HCT116 (cell line): ENCODE measurements around the gene CAND2. TPM values are rescaled to one million over a fixed set of nuclear protein-coding genes. Genes with fewer than 3 reads are reported as not detected.
"Not testable (repeated sequence)": the region's sequence is repeated elsewhere in the genome, so short reads cannot be mapped to it uniquely, and the experiment has no call there.

Source experiments
- ATAC-seq: fragments of 200-7000 bp; cut with Tn5 transposase; 2 replicates; pipeline ENCODE4 v1.9.1; 2020; ENCODE audit warnings: mild to moderate bottlenecking, moderate library complexity
- BruUV-seq: library from RNA; stranded (reverse); fragments of 400-500 nt; replicated peaks from 2 replicates; lab custom pipeline; 2021; lab: Mats Ljungman, UMichigan
- CTCF ChIA-PET: fragments of 300-600 bp; sonication (Branson Sonifier 250); formaldehyde crosslinking; loops from one replicate; lab custom pipeline; 2021; ENCODE audit warnings: antibody characterized with exemption; lab: Charles Lee
- POLR2A ChIA-PET: fragments of 300-600, 350-600 bp; sonication (Branson Sonifier 250); formaldehyde crosslinking; loops from one replicate; lab custom pipeline; 2021; ENCODE audit warnings: antibody characterized with exemption; lab: Charles Lee
- RAD21 ChIA-PET, 2 experiments: fragments of 300-600 bp; sonication (Branson Sonifier 250); formaldehyde crosslinking; loops; one replicate each; lab custom pipeline; 2023; ENCODE audit warnings: low total read pairs in 2 of 2; ENCODE audit not compliant: uncharacterized antibody in 2 of 2, unreplicated experiment in 2 of 2, low non-redundant PET in 1 of 2; lab: Charles Lee
- DNase-seq: peaks from one replicate; pipeline ENCODE4 v3.0.0-alpha.2; 2010; ENCODE audit warnings: low read depth, low spot score
- H2AFZ ChIP-seq: fragments of 200-600 bp; shearing (Covaris generic), sonication (generic); 2 replicates; pipeline ENCODE4 v1.6.1; 2017; ENCODE audit warnings: low read depth, mixed run types, mixed read lengths, antibody characterized with exemption, low read length; ENCODE audit not compliant: poor library complexity, severe bottlenecking
- H3K27ac ChIP-seq: 2 replicates; pipeline ENCODE4 v1.5.1; 2012; ENCODE audit warnings: low read depth, low read length
- H3K27me3 ChIP-seq: fragments of 200-600 bp; sonication (generic); 2 replicates; pipeline ENCODE4 v1.6.1; 2016; ENCODE audit warnings: mixed run types, low read length, mixed read lengths; ENCODE audit not compliant: insufficient read depth
- H3K36me3 ChIP-seq, 2 experiments: fragments of 200-500 bp in 1 of 2; fragments of 200-600 bp in 1 of 2; sonication (Bioruptor generic) in 1 of 2; sonication (generic) in 1 of 2; 2 replicates each; pipeline versions ENCODE4 v1.5.1 to v1.6.1; 2014 to 2016; ENCODE audit warnings: low read length in 2 of 2, inconsistent platforms in 1 of 2, mixed read lengths in 1 of 2, mixed run types in 1 of 2; ENCODE audit not compliant: insufficient read depth in 2 of 2, control insufficient read depth in 1 of 2
- H3K4me1 ChIP-seq, 2 experiments: fragments of 200-600 bp in 1 of 2; sonication (generic) in 1 of 2; 2 replicates each; pipeline versions ENCODE4 v1.5.1 to v1.6.1; 2012 to 2017; ENCODE audit warnings: low read length in 2 of 2, inconsistent platforms in 1 of 2, mild to moderate bottlenecking in 1 of 2, mixed read lengths in 1 of 2, mixed run types in 1 of 2, moderate library complexity in 1 of 2; ENCODE audit not compliant: insufficient read depth in 2 of 2, control insufficient read depth in 1 of 2
- H3K4me2 ChIP-seq: fragments of 200-600 bp; sonication (generic); 2 replicates; pipeline ENCODE4 v1.6.1; 2017; ENCODE audit warnings: mixed run types, low read length, mixed read lengths
- H3K4me3 ChIP-seq, 2 experiments: fragments of 200-600 bp in 1 of 2; sonication (generic) in 1 of 2; replicated peaks in 1 of 2; 2 replicates each; pipeline ENCODE4 v1.5.1; 2011 to 2016; ENCODE audit warnings: low read length in 2 of 2, control low read depth in 1 of 2, low read depth in 1 of 2, mild to moderate bottlenecking in 1 of 2, mixed read lengths in 1 of 2, mixed run types in 1 of 2
- H3K79me2 ChIP-seq: fragments of 200-600 bp; sonication (generic); 2 replicates; pipeline ENCODE4 v1.6.1; 2017; ENCODE audit warnings: mild to moderate bottlenecking, mixed run types, low read length, moderate library complexity, mixed read lengths; ENCODE audit not compliant: insufficient read depth
- H3K9ac ChIP-seq: fragments of 200-600 bp; sonication (generic); 2 replicates; pipeline ENCODE4 v1.6.1; 2016; ENCODE audit warnings: low read length, mixed read lengths
- H3K9me2 ChIP-seq: fragments of 200-600 bp; sonication (generic), shearing (Covaris generic); 2 replicates; pipeline ENCODE4 v1.6.1; 2017; ENCODE audit warnings: mixed run types, mild to moderate bottlenecking, moderate library complexity; ENCODE audit not compliant: insufficient read depth
- H3K9me3 ChIP-seq, 2 experiments: fragments of 200-500 bp in 1 of 2; fragments of 200-600 bp in 1 of 2; sonication (Bioruptor generic) in 1 of 2; sonication (generic) in 1 of 2; 2 replicates each; pipeline ENCODE4 v1.6.1; 2014 to 2017; ENCODE audit warnings: low read length in 2 of 2, mixed read lengths in 2 of 2, inconsistent platforms in 1 of 2, low read depth in 1 of 2, mild to moderate bottlenecking in 1 of 2, mixed run types in 1 of 2, moderate library complexity in 1 of 2; ENCODE audit not compliant: control insufficient read depth in 1 of 2, insufficient read depth in 1 of 2
- H4K20me1 ChIP-seq: fragments of 200-600 bp; sonication (generic), shearing (Covaris generic); 2 replicates; pipeline ENCODE4 v1.6.1; 2017; ENCODE audit warnings: mixed run types, mild to moderate bottlenecking, moderate library complexity; ENCODE audit not compliant: insufficient read depth
- EZH2 ChIP-seq: fragments of 200-600 bp; sonication (generic); IDR thresholded peaks from 2 replicates; pipeline ENCODE4 v1.6.1; 2017; ENCODE audit warnings: antibody characterized with exemption, mixed run types
- JUND ChIP-seq: IDR thresholded peaks from 2 replicates; pipeline ENCODE4 v1.6.1; 2012
- POLR2A ChIP-seq: IDR thresholded peaks from 2 replicates; pipeline ENCODE4 v1.7.0; 2011; ENCODE audit warnings: borderline replicate concordance; ENCODE audit not compliant: insufficient read depth, insufficient read length; ENCODE audit errors: extremely low read depth
- POLR2AphosphoS5 ChIP-seq: IDR thresholded peaks from 2 replicates; pipeline ENCODE4 v1.6.1; 2011; ENCODE audit warnings: mild to moderate bottlenecking, low read depth, low read length, moderate library complexity
- RAD21 ChIP-seq: IDR thresholded peaks from 2 replicates; pipeline ENCODE4 v1.6.1; 2012; ENCODE audit warnings: low read depth, mild to moderate bottlenecking
- SIN3A ChIP-seq: IDR thresholded peaks from 2 replicates; pipeline ENCODE4 v1.6.1; 2012; ENCODE audit warnings: low read depth
- ZFX ChIP-seq: fragments of 450-650 bp; IDR thresholded peaks from 2 replicates; pipeline ENCODE4 v1.6.1; 2017
- ZNF274 ChIP-seq: fragments of 200-500 bp; sonication (Bioruptor generic); IDR thresholded peaks from 2 replicates; pipeline ENCODE4 v1.6.1; 2014; ENCODE audit warnings: mild to moderate bottlenecking, low read depth, low read length, inconsistent platforms
- intact Hi-C: fragments of 100-400 bp; cut with micrococcal nuclease; formaldehyde crosslinking; loops from 2 replicates; pipeline ENCODE4 v1.10.0; 2022
- total RNA-seq: library from RNA; stranded (reverse); gene quantifications from one replicate; pipeline ENCODE4 v1.2.1, GENCODE V29; 2021; ENCODE audit not compliant: unreplicated experiment
- TF ChIP-seq, protein P1 (sequence below), 3 experiments: fragments of 200-600 bp in 1 of 3; sonication (generic) in 1 of 3; IDR thresholded peaks in 2 of 3; conservative IDR thresholded peaks in 1 of 3; 2 replicates each; pipeline ENCODE4 v1.5.1; 2012 to 2017; ENCODE audit warnings: low read depth in 2 of 3, low read length in 2 of 3, antibody characterized with exemption in 1 of 3, borderline replicate concordance in 1 of 3, control low read depth in 1 of 3, mild to moderate bottlenecking in 1 of 3, mixed read lengths in 1 of 3, mixed run types in 1 of 3, moderate library complexity in 1 of 3; ENCODE audit not compliant: insufficient read depth in 1 of 3
- TF ChIP-seq, protein P2 (sequence below): IDR thresholded peaks from 2 replicates; pipeline ENCODE4 v1.6.1; 2012

CAND2 gene
- total RNA-seq, 1 experiment from 2014 or later, result not detected

DNA sequence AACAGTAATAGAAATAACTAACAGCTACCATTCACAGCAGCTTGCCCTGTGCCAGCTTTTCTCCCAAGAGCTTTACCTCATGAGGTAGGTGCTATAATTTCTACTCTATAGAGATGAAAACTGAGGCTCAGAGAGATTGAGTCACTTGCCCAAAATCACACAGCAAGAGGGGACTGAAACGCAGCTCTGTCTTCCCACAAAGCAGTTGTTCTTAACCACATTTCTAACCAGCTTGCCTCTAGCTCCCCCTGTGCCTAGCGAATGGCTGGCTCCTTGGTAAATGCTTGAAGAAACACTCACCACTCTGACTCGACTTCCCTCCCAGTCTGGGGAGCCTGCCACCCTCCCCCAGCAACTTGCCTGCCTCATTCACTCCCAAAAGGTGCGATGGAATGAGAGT, 21.9 kb upstream of the CAND2 start:
- intact Hi-C loops, result no loop called here
- no peaks in the 10 kb centered on the region for H3K27me3 ChIP-seq
- no peak overlapping the region for H2AFZ ChIP-seq
- H3K9me3 ChIP-seq, result no peaks in the 10 kb centered on the region
- H3K9ac ChIP-seq, result no peak overlapping the region
- no peak overlapping the region for H3K4me2 ChIP-seq
- BruUV-seq, result no TSS peak
- H3K9me2 ChIP-seq, result no peaks in the 10 kb centered on the region
- H3K79me2 ChIP-seq, result no peaks in the 10 kb centered on the region
- no peaks in the 10 kb centered on the region for H3K4me1 ChIP-seq
- TF ChIP-seq ZNF274, result no peak
- TF ChIP-seq RAD21, result peak; percentile 51
- TF ChIP-seq, protein P1, sequence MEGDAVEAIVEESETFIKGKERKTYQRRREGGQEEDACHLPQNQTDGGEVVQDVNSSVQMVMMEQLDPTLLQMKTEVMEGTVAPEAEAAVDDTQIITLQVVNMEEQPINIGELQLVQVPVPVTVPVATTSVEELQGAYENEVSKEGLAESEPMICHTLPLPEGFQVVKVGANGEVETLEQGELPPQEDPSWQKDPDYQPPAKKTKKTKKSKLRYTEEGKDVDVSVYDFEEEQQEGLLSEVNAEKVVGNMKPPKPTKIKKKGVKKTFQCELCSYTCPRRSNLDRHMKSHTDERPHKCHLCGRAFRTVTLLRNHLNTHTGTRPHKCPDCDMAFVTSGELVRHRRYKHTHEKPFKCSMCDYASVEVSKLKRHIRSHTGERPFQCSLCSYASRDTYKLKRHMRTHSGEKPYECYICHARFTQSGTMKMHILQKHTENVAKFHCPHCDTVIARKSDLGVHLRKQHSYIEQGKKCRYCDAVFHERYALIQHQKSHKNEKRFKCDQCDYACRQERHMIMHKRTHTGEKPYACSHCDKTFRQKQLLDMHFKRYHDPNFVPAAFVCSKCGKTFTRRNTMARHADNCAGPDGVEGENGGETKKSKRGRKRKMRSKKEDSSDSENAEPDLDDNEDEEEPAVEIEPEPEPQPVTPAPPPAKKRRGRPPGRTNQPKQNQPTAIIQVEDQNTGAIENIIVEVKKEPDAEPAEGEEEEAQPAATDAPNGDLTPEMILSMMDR (IDR thresholded peaks at IDR 0.05 in 2 of 3, conservative IDR thresholded peaks at IDR 0.05 in 1 of 3; ENCODE audit: borderline replicate concordance in 1 of 3, insufficient read depth in 1 of 3, low read depth in 2 of 3, low read length in 2 of 3), result peak in 2 of 3 experiments; percentile 13 to 22; a peak in 1 of 6 replicates
- no peak for TF ChIP-seq JUND
- 0 out of 2 replicates have a peak, but pooled peaks have one; percentile 46 for ATAC-seq
- POLR2A ChIA-PET, result no interaction called here
- H4K20me1 ChIP-seq, result no peaks in the 10 kb centered on the region
- RAD21 ChIA-PET, result no interaction called here
- H3K27ac ChIP-seq, result no peak overlapping the region
- H3K36me3 ChIP-seq, result no peaks in the 10 kb centered on the region
- CTCF ChIA-PET, result no interaction called here
- DNase-seq, result no peak
- H3K4me3 ChIP-seq, result no peak overlapping the region

DNA sequence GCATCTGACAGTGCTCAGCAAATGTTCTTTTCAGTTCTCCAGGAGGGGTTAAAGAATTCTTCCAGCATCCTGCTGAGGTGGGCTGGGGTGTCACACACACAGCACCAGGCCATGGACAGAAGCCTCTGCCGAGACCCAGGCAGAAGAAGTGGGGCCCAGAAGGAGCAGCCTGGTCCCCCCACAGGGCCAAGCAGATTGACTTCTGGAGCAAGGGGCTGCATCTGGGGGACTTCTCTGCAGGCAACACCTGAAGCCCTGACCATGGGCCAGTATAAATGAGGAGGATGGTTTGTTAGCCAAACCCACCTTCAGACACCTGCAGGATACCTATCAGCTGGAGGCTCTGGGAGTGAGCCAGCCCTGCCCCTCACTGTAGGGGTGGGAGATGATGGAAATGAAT, 21.3 kb upstream of the CAND2 start:
- Histone ChIP-seq H3K79me2 (no peaks in the 10 kb centered on the region), H3K9me2 (no peaks in the 10 kb centered on the region), H3K9me3 (no peaks in the 10 kb centered on the region), H3K36me3 (no peaks in the 10 kb centered on the region)
- ATAC-seq, result no peak
- RAD21 ChIA-PET, result no interaction called here
- TF ChIP-seq EZH2 (no peak), SIN3A (no peak), POLR2AphosphoS5 (no peak), RAD21 (no peak), ZFX (no peak), POLR2A (no peak), ZNF274 (no peak)
- TF ChIP-seq, protein P2, sequence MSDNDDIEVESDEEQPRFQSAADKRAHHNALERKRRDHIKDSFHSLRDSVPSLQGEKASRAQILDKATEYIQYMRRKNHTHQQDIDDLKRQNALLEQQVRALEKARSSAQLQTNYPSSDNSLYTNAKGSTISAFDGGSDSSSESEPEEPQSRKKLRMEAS, result no peak
- TF ChIP-seq, all 23 proteins: peak for 0
- no peak for DNase-seq
- no peak overlapping the region for H3K4me3 ChIP-seq
- ChIA-PET CTCF (no interaction called here), POLR2A (no interaction called here)
- H3K4me1 ChIP-seq, result no peaks in the 10 kb centered on the region
- intact Hi-C loops, result no loop called here
- no peaks in the 10 kb centered on the region for H3K27me3 ChIP-seq
- no peak overlapping the region for H3K27ac ChIP-seq
- BruUV-seq, result no TSS peak
- no peak overlapping the region for H3K4me2 ChIP-seq
- no peak overlapping the region for H3K9ac ChIP-seq
- H2AFZ ChIP-seq, result no peak overlapping the region
- H4K20me1 ChIP-seq, result no peaks in the 10 kb centered on the region

DNA sequence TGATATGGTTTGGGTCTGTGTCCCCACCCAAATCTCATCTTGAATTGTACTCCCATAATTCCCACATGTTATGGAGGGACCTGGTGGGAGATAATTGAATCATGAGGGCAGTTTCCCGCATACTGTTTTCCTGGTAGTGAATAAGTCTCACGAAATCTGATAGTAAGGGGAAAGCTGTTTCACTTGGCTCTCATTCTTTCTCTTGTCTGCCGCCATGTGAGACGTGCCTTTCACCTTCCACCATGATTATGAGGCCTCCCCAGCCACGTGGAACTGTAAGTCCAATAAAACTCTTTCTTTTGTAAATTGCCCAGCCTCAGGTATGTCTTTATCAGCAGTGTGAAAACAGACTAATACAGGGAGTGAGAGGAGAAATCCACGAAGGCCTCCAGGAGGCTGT, 20.5 kb upstream of the CAND2 start:
- RAD21 ChIA-PET, ATAC-seq, CTCF ChIA-PET, POLR2A ChIA-PET, H3K36me3 ChIP-seq, H3K9me3 ChIP-seq, H3K27me3 ChIP-seq, H3K9me2 ChIP-seq, DNase-seq, H2AFZ ChIP-seq, H3K79me2 ChIP-seq, BruUV-seq, H3K4me1 ChIP-seq, H3K4me3 ChIP-seq, H4K20me1 ChIP-seq, H3K27ac ChIP-seq, H3K4me2 ChIP-seq, H3K9ac ChIP-seq, intact Hi-C loops: not testable (repeated sequence)
